ENCODE measurements around the gene ZFPM1. TPM values are rescaled to one million over a fixed set of nuclear protein-coding genes. Genes with fewer than 3 reads are reported as not detected.

Gene ZFPM1
- total RNA-seq, 1 experiment from 2014 or later, result 14.6 TPM

DNA sequence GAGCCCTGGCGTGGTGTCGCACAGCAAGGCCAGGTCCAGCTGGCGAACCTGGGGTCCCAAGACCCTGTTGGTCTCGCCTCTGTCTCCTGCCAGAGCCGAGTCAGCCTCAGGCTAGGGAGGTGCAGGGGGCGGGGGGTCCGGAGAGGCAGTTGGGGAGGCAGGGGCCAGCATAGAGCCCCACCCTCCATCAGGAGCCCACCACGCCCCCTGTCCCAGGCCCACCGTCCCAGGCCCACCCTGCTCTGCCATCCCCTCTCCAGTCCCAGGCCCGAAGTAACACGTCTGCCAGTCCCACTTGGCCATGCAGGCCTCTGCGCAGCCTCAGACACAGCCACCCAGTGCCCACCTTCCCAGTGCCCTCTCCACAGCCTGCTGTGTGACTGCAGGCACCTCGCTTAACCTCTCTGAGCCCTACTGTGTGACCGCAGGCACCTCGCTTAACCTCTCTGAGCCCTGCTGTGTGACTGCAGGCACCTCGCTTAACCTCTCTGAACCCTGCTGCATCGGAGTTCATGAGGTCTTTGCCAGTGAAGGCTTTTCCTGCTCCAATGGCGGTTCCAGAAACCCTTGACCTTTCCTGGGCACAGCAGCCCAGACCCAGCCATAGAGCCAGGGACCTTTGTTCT is 41.0 kb upstream of the ZFPM1 start:
- RAD21 ChIA-PET (ENCODE audit: low non-redundant PET in 1 of 2, low total read pairs in 2 of 2, uncharacterized antibody in 2 of 2, unreplicated experiment in 2 of 2), result no interaction called here
- no peaks in the 10 kb centered on the region for H3K79me2 ChIP-seq (ENCODE audit: insufficient read depth, low read length)
- H3K9me3 ChIP-seq (ENCODE audit: control insufficient read depth in 1 of 2, insufficient read depth in 1 of 2, low read depth in 1 of 2, low read length in 2 of 2), result no peaks in the 10 kb centered on the region
- POLR2A ChIA-PET, result no interaction called here
- BruUV-seq (replicated peaks), result no TSS peak
- H4K20me1 ChIP-seq (ENCODE audit: insufficient read depth), result no peaks in the 10 kb centered on the region
- no peak overlapping the region for H3K4me3 ChIP-seq (replicated peaks in 1 of 2; ENCODE audit: low read depth in 1 of 2, low read length in 2 of 2)
- intact Hi-C loops (cut with micrococcal nuclease), result no loop called here
- H2AFZ ChIP-seq (ENCODE audit: low read depth, low read length, poor library complexity, severe bottlenecking), result no peak overlapping the region
- H3K9me2 ChIP-seq (ENCODE audit: insufficient read depth), result no peaks in the 10 kb centered on the region
- CTCF ChIA-PET, result no interaction called here
- H3K27ac ChIP-seq (ENCODE audit: low read depth, low read length), result no peak overlapping the region
- H3K9ac ChIP-seq (ENCODE audit: low read length), result no peak overlapping the region
- DNase-seq (ENCODE audit: low read depth, low spot score) (no peak), ATAC-seq (no peak)
- H3K4me1 ChIP-seq (ENCODE audit: control insufficient read depth in 1 of 2, insufficient read depth in 2 of 2, low read length in 2 of 2), result no peaks in the 10 kb centered on the region
- no peak overlapping the region for H3K4me2 ChIP-seq (ENCODE audit: low read length)
- no peaks in the 10 kb centered on the region for H3K27me3 ChIP-seq (ENCODE audit: insufficient read depth, low read length)
- H3K36me3 ChIP-seq (ENCODE audit: control insufficient read depth in 1 of 2, insufficient read depth in 2 of 2, low read length in 2 of 2), result no peaks in the 10 kb centered on the region
- TF ChIP-seq, protein P1, sequence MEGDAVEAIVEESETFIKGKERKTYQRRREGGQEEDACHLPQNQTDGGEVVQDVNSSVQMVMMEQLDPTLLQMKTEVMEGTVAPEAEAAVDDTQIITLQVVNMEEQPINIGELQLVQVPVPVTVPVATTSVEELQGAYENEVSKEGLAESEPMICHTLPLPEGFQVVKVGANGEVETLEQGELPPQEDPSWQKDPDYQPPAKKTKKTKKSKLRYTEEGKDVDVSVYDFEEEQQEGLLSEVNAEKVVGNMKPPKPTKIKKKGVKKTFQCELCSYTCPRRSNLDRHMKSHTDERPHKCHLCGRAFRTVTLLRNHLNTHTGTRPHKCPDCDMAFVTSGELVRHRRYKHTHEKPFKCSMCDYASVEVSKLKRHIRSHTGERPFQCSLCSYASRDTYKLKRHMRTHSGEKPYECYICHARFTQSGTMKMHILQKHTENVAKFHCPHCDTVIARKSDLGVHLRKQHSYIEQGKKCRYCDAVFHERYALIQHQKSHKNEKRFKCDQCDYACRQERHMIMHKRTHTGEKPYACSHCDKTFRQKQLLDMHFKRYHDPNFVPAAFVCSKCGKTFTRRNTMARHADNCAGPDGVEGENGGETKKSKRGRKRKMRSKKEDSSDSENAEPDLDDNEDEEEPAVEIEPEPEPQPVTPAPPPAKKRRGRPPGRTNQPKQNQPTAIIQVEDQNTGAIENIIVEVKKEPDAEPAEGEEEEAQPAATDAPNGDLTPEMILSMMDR (IDR thresholded peaks at IDR 0.05 in 2 of 3, conservative IDR thresholded peaks at IDR 0.05 in 1 of 3; ENCODE audit: borderline replicate concordance in 1 of 3, insufficient read depth in 1 of 3, low read depth in 2 of 3, low read length in 2 of 3), result no peak
- TF ChIP-seq, protein P2, sequence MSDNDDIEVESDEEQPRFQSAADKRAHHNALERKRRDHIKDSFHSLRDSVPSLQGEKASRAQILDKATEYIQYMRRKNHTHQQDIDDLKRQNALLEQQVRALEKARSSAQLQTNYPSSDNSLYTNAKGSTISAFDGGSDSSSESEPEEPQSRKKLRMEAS (IDR thresholded peaks at IDR 0.05), result no peak
- TF ChIP-seq POLR2AphosphoS5 (IDR thresholded peaks at IDR 0.05; ENCODE audit: low read depth, low read length) (no peak), FOSL1 (IDR thresholded peaks at IDR 0.05; ENCODE audit: low read depth) (no peak), YY1 (IDR thresholded peaks at IDR 0.05; ENCODE audit: extremely low read depth, insufficient replicate concordance, low read depth, low read length) (no peak), SIN3A (IDR thresholded peaks at IDR 0.05; ENCODE audit: low read depth) (no peak), POLR2A (IDR thresholded peaks at IDR 0.05; ENCODE audit: borderline replicate concordance, extremely low read depth, insufficient read depth, insufficient read length) (no peak), ELF1 (IDR thresholded peaks at IDR 0.05; ENCODE audit: borderline replicate concordance, low read depth) (no peak)
- TF ChIP-seq, protein P3, sequence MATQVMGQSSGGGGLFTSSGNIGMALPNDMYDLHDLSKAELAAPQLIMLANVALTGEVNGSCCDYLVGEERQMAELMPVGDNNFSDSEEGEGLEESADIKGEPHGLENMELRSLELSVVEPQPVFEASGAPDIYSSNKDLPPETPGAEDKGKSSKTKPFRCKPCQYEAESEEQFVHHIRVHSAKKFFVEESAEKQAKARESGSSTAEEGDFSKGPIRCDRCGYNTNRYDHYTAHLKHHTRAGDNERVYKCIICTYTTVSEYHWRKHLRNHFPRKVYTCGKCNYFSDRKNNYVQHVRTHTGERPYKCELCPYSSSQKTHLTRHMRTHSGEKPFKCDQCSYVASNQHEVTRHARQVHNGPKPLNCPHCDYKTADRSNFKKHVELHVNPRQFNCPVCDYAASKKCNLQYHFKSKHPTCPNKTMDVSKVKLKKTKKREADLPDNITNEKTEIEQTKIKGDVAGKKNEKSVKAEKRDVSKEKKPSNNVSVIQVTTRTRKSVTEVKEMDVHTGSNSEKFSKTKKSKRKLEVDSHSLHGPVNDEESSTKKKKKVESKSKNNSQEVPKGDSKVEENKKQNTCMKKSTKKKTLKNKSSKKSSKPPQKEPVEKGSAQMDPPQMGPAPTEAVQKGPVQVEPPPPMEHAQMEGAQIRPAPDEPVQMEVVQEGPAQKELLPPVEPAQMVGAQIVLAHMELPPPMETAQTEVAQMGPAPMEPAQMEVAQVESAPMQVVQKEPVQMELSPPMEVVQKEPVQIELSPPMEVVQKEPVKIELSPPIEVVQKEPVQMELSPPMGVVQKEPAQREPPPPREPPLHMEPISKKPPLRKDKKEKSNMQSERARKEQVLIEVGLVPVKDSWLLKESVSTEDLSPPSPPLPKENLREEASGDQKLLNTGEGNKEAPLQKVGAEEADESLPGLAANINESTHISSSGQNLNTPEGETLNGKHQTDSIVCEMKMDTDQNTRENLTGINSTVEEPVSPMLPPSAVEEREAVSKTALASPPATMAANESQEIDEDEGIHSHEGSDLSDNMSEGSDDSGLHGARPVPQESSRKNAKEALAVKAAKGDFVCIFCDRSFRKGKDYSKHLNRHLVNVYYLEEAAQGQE (IDR thresholded peaks at IDR 0.05; ENCODE audit: low read depth), result no peak
- TF ChIP-seq, protein P4, sequence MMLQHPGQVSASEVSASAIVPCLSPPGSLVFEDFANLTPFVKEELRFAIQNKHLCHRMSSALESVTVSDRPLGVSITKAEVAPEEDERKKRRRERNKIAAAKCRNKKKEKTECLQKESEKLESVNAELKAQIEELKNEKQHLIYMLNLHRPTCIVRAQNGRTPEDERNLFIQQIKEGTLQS (IDR thresholded peaks at IDR 0.05), result no peak

Measured in HCT116 (cell line).